Measurements from ENCODE around the gene KRTAP10-6. TPM values are rescaled to one million over a fixed set of nuclear protein-coding genes. Genes with fewer than 3 reads are reported as not detected.
"Not testable (repeated sequence)": the region's sequence is repeated elsewhere in the genome, so short reads cannot be mapped to it uniquely, and the experiment has no call there.

KRTAP10-6 gene
- total and polyA plus RNA-seq, 3 experiments from 2014 or later, result not detected

DNA sequence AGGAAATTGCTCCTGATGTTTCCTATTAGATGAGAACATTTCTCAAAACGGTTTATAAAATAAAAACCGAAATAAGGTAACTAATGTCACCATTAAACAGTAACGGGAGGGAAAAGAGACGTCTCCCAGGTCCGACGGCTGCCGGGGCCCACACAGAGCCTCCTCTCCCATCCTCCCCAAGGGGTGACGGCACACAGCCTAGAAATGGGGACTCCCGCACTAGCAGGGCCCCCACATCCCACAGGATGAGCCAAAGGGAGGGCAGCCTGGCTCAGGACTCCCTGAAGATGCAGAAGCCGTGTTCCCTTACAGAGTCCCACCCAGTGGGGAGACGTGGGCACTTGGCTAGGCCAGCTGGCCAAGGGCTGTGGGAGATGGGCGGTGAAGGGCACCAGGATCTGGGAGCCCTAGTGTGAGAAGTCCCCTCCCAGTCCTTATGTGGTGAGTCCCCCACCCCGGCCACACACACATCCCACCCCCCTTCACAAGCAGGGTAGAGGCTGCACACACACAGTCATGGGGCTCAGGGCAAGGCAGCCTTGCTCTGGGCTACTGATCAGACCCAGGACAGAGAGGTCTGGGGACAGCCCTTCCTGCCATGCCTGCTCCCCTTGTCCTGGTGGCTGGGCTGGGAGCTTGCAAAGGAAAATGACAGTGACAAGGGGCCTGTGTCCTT, 37.0 kb downstream of the KRTAP10-6 start:
- Histone ChIP-seq H3K27ac (ENCODE audit: low read depth, low read length) (no peak overlapping the region), H3K36me3 (ENCODE audit: insufficient read depth, low read length) (no peaks in the 10 kb centered on the region), H3K9me3 (ENCODE audit: low read length) (peaks cover 4% of the 10 kb centered on the region), H3K4me3 (ENCODE audit: low read length) (no peak overlapping the region), H3K27me3 (ENCODE audit: insufficient read depth, low read length, poor library complexity, severe bottlenecking) (no peaks in the 10 kb centered on the region), H3K4me1 (ENCODE audit: insufficient read depth, low read length) (no peaks in the 10 kb centered on the region)
- Mint-ChIP-seq H3K36me3 (peaks cover 0 to 24% (median 0%) of the 10 kb centered on the region in 3 donors), H3K4me3 (no peak overlapping the region), H3K4me1 (no peaks in the 10 kb centered on the region), H3K9me3 (peaks cover 2 to 19% (median 8%) of the 10 kb centered on the region in 5 donors), H3K27ac (no peak overlapping the region), H3K27me3 (peaks cover 3 to 8% of the 10 kb centered on the region in 2 donors)
- no peak for DNase-seq
- CTCF ChIA-PET, result no interaction called here
- POLR2A ChIA-PET, result no interaction called here

DNA sequence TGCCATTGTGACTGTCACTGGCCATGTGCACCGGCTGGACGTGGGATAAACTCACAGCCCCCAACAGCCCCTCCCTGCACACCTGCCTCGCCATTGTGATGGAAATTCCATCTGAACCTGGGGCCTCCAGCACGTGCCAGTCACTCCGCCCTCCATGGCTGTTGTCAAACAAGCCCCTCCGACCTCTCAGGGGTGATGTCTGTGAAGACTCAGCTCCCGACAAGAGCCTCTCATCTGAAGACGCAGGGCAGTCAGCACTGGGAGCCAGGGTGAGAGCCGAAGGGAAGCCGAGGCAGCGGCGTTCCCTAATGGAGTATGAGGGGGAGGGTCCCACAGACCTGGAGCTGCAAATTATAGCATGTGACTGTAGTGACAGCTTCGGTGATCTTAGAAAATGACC, 39.6 kb downstream of the KRTAP10-6 start:
- Histone ChIP-seq H3K4me3 (ENCODE audit: low read length) (no peak overlapping the region), H3K36me3 (ENCODE audit: insufficient read depth, low read length) (no peaks in the 10 kb centered on the region), H3K27me3 (ENCODE audit: insufficient read depth, low read length, poor library complexity, severe bottlenecking) (no peaks in the 10 kb centered on the region), H3K4me1 (ENCODE audit: insufficient read depth, low read length) (peaks cover 9% of the 10 kb centered on the region), H3K9me3 (ENCODE audit: low read length) (no peaks in the 10 kb centered on the region), H3K27ac (ENCODE audit: low read depth, low read length) (no peak overlapping the region)
- Mint-ChIP-seq H3K36me3 (peaks cover under 1 to 20% (median 4%) of the 10 kb centered on the region in 3 donors), H3K4me3 (no peak overlapping the region), H3K27ac (peak overlapping the region in 1 of 8 donors; percentile 55), H3K9me3 (peaks cover 4 to 14% (median 7%) of the 10 kb centered on the region in 5 donors), H3K27me3 (peaks cover 1 to 8% of the 10 kb centered on the region in 2 donors), H3K4me1 (peaks cover 14 to 19% (median 18%) of the 10 kb centered on the region in 3 donors)
- CTCF ChIA-PET, result no interaction called here
- POLR2A ChIA-PET, result no interaction called here
- DNase-seq, result no peak

DNA sequence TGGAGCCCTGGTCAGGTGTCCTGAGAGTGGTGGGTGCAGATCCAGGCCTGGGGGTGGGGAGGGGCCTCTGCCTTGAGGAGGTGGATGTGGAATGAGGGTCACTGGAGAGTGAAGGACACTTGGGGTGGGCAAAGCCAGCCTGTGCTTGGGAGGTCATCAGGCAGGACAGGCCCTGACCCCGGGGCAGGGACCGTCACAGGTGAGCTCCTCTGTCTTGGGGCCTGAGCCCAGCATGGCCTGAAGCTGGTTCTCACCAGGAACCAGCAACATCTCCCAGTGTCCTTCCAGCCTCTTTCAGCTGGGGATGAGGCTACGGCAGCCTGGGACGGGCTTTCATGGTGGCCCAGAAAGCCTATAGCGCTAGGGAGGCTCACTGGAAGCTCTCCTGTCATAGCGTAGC, 40.2 kb downstream of the KRTAP10-6 start:
- H3K27me3 ChIP-seq (ENCODE audit: insufficient read depth, low read length, poor library complexity, severe bottlenecking), result no peaks in the 10 kb centered on the region
- Mint-ChIP-seq H3K36me3 (peaks cover 5 to 25% (median 6%) of the 10 kb centered on the region in 3 donors), H3K27ac (no peak overlapping the region), H3K4me3 (no peak overlapping the region), H3K27me3 (peaks cover 1 to 8% of the 10 kb centered on the region in 2 donors), H3K4me1 (peaks cover 19 to 25% (median 24%) of the 10 kb centered on the region in 3 donors), H3K9me3 (peaks cover 9 to 19% (median 12%) of the 10 kb centered on the region in 5 donors)
- CTCF ChIA-PET, result no interaction called here
- POLR2A ChIA-PET, result no interaction called here
- DNase-seq, result no peak
- no peak overlapping the region for H3K27ac ChIP-seq (ENCODE audit: low read depth, low read length)
- peaks cover 15% of the 10 kb centered on the region for H3K4me1 ChIP-seq (ENCODE audit: insufficient read depth, low read length)
- H3K4me3 ChIP-seq (ENCODE audit: low read length), result no peak overlapping the region
- no peaks in the 10 kb centered on the region for H3K36me3 ChIP-seq (ENCODE audit: insufficient read depth, low read length)
- no peaks in the 10 kb centered on the region for H3K9me3 ChIP-seq (ENCODE audit: low read length)

DNA sequence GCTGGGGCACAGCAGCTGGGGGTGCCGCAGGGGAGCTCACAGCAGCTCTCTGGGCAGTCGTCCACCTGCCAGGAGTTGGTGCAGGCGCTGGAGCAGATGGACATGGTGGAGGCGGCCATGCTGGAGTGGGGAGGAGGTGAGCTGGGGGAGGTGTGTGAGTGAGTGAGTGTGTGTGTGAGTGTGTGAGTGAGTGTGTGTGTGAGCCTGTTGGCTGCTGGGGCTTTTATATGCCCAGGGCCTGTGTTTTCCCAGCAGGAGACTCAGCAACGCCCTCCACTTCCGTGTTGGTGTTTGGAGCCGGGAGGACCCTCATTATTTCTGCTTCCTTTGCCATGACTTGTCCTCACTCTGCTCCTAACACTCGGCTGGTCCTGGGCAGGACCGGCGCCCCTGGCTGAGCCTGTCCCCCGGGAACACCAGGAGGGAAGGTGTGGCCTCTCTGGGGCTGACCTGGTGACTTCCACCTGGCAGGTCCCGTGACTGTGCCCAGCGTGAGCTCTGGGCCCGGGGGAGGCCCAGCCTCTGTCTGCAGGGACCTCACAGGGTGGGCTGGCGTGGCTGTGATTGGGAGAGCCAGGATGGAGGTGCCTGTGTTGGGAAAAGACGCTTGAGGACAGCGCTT, 40.9 kb downstream of the KRTAP10-6 start, which contains the start of gene KRTAP10-2:
Gene KRTAP10-2 (minus strand): TSS at position 166 of the 622 bp plus-strand sequence. CDS start 47 bp downstream, at position 119.
- H3K9me3 ChIP-seq (ENCODE audit: low read length), result peaks cover 6% of the 10 kb centered on the region
- peaks cover 21% of the 10 kb centered on the region for H3K4me1 ChIP-seq (ENCODE audit: insufficient read depth, low read length)
- H3K4me1 Mint-ChIP-seq, result peaks cover 26 to 30% (median 30%) of the 10 kb centered on the region in 3 donors
- no peak for DNase-seq
- H3K4me3 ChIP-seq (ENCODE audit: low read length), result no peak within 1 kb of the TSS
- H3K4me3 Mint-ChIP-seq, result no peak within 1 kb of the TSS
- H3K27ac ChIP-seq (ENCODE audit: low read depth, low read length), result no peak within 1 kb of the TSS
- peak within 1 kb of the TSS in 2 of 8 donors; percentile 38 to 68 for H3K27ac Mint-ChIP-seq
- H3K9me3 Mint-ChIP-seq, result peaks cover 14 to 26% (median 17%) of the 10 kb centered on the region in 5 donors
- H3K27me3 ChIP-seq (ENCODE audit: insufficient read depth, low read length, poor library complexity, severe bottlenecking), result no peaks in the 10 kb centered on the region
- no peaks in the 10 kb centered on the region for H3K36me3 ChIP-seq (ENCODE audit: insufficient read depth, low read length)
- peaks cover 5 to 32% (median 12%) of the 10 kb centered on the region in 3 donors for H3K36me3 Mint-ChIP-seq
- POLR2A ChIA-PET, result no interaction called here
- CTCF ChIA-PET, result no interaction called here
- peaks cover 3 to 8% of the 10 kb centered on the region in 2 donors for H3K27me3 Mint-ChIP-seq

DNA sequence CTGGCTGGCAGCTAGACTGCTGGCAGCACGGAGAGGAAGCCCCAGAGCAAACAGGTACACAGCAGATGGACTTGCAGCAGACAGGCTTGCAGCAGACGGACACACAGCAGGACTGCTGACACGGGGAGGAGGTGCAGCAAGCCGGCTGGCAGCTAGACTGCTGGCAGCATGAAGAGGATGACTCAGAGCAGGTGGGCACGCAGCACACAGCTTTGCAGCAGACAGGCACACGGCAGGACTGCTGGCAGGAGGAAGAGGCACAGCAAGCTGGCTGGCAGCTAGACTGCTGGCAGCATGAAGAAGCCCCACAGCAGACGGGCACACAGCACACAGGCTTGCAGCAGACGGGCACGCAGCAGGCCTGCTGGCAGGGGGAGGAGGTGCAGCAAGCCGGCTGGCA, 41.5 kb downstream of the KRTAP10-6 start:
- Histone ChIP-seq H3K27me3 (ENCODE audit: insufficient read depth, low read length, poor library complexity, severe bottlenecking) (no peaks in the 10 kb centered on the region), H3K4me3 (ENCODE audit: low read length) (no peak overlapping the region), H3K36me3 (ENCODE audit: insufficient read depth, low read length) (no peaks in the 10 kb centered on the region), H3K27ac (ENCODE audit: low read depth, low read length) (no peak overlapping the region), H3K4me1 (ENCODE audit: insufficient read depth, low read length) (peaks cover 21% of the 10 kb centered on the region), H3K9me3 (ENCODE audit: low read length) (peaks cover 6% of the 10 kb centered on the region)
- Mint-ChIP-seq H3K9me3 (peaks cover 16 to 31% (median 19%) of the 10 kb centered on the region in 5 donors), H3K4me3 (no peak overlapping the region), H3K27me3 (peaks cover 3 to 7% of the 10 kb centered on the region in 2 donors), H3K4me1 (peaks cover 26 to 31% (median 30%) of the 10 kb centered on the region in 3 donors), H3K27ac (peak overlapping the region in 2 of 8 donors; percentile 38 to 68), H3K36me3 (peaks cover 5 to 35% (median 13%) of the 10 kb centered on the region in 3 donors)
- no peak for DNase-seq
- POLR2A ChIA-PET, result no interaction called here
- CTCF ChIA-PET, result no interaction called here

DNA sequence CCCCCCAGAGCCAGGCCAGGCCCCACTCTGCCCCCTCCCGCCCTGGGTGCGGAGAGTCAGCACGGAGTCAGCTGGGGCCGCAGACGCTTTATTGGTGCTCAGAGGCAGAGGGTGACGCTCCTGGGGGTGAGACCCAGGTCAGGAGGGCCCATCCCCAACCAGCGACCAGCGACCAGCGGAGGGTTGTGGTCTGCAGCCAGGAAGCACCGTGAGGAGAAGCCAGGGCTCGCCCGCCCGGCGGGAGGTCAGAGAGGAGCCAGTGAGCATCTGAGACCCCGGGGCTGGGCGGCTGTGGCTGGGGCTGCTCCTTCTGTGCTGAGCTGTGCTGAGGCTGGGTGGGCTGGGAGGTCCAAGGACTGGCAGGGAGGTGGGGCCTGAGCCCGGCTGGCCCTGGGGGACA, 42.0 kb downstream of the KRTAP10-6 start:
- H3K27ac Mint-ChIP-seq; H3K27me3 ChIP-seq (ENCODE audit: insufficient read depth, low read length, poor library complexity, severe bottlenecking); H3K27me3 Mint-ChIP-seq; H3K36me3 ChIP-seq (ENCODE audit: insufficient read depth, low read length); CTCF ChIA-PET; H3K4me3 Mint-ChIP-seq; DNase-seq; H3K27ac ChIP-seq (ENCODE audit: low read depth, low read length); POLR2A ChIA-PET; H3K9me3 ChIP-seq (ENCODE audit: low read length); H3K4me3 ChIP-seq (ENCODE audit: low read length): not testable (repeated sequence)
- peaks cover 29 to 35% (median 30%) of the 10 kb centered on the region in 3 donors for H3K4me1 Mint-ChIP-seq
- peaks cover 21 to 37% (median 23%) of the 10 kb centered on the region in 5 donors for H3K9me3 Mint-ChIP-seq
- H3K36me3 Mint-ChIP-seq, result peaks cover 5 to 40% (median 16%) of the 10 kb centered on the region in 3 donors
- H3K4me1 ChIP-seq (ENCODE audit: insufficient read depth, low read length), result peaks cover 21% of the 10 kb centered on the region

DNA sequence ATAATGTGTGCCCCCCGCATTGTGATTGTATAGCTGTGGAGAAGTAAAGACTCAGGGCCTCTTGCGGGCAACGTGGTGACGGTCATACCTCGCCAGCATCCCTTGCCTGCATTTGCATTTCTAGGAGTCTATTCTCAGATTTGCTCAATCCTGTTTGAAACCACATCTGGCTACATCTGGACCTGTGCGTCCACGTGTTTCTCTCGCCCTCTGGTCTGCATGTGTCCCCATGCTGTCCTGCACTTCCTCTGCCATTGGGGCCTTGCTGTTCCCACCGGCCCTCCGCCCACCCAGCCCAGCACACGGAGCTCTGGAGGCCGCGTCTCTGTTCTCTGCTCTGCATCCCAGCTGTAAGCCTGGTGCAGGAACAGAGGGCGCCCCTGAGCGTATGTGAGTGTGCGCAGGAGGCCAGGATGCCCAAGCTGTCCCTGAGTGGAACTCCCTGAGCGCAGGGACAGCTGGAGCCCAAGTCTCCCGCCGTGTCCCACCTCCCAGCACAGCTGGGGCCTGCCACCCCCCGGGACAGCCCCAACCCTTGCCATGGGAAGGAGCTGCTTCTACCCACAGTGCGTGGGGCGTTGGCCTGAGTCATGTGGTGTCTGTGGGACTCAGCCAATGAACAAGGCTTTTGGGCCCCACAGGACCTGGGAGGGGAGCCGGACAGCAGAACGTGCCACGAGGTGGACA, 42.6 kb downstream of the KRTAP10-6 start:
- DNase-seq, result no peak
- CTCF ChIA-PET, result interaction anchor here (3.0 kb wide), 1 partner anchor 40 kb away, joined by 16 read pairs; no protein-coding TSS in a partner anchor
- Mint-ChIP-seq H3K4me3 (no peak overlapping the region), H3K36me3 (peaks cover 5 to 40% (median 16%) of the 10 kb centered on the region in 3 donors), H3K27me3 (peaks cover 2 to 3% of the 10 kb centered on the region in 2 donors), H3K4me1 (peaks cover 29 to 35% (median 30%) of the 10 kb centered on the region in 3 donors), H3K9me3 (peaks cover 21 to 38% (median 25%) of the 10 kb centered on the region in 5 donors), H3K27ac (no peak overlapping the region)
- POLR2A ChIA-PET, result no interaction called here
- no peak overlapping the region for H3K4me3 ChIP-seq (ENCODE audit: low read length)
- H3K27me3 ChIP-seq (ENCODE audit: insufficient read depth, low read length, poor library complexity, severe bottlenecking), result no peaks in the 10 kb centered on the region
- H3K9me3 ChIP-seq (ENCODE audit: low read length), result peaks cover 6% of the 10 kb centered on the region
- no peaks in the 10 kb centered on the region for H3K36me3 ChIP-seq (ENCODE audit: insufficient read depth, low read length)
- peaks cover 21% of the 10 kb centered on the region for H3K4me1 ChIP-seq (ENCODE audit: insufficient read depth, low read length)
- no peak overlapping the region for H3K27ac ChIP-seq (ENCODE audit: low read depth, low read length)
